ENCODE results near the gene PRR36.

- TF ChIP-seq POLR2A (IDR thresholded peaks at IDR 0.05; ENCODE audit: low read length): no peak
- no peak for TF ChIP-seq GATA1 (IDR thresholded peaks at IDR 0.05; ENCODE audit: low read depth, low read length)
Observed at GRCh38 chr19:7855426-7856108, 18.6 kb downstream of the PRR36 start.

All from erythroblast (primary cell).